GM18951 (cell line): ENCODE results near the gene SLMAP.

Source experiments
- POLR2A ChIP-seq: IDR thresholded peaks from 4 replicates; pipeline ENCODE4 v1.6.1; 2011; ENCODE audit warnings: mild to moderate bottlenecking; ENCODE audit not compliant: insufficient read length, insufficient read depth; ENCODE audit errors: extremely low read depth
- in situ Hi-C: fragments of 300-500 bp; cut with MboI; formaldehyde crosslinking; loops from one replicate; pipeline ENCODE4 v1.12.0; 2022; ENCODE audit warnings: low sequenced_read_pairs, mixed read lengths, inconsistent platforms; ENCODE audit not compliant: unreplicated experiment

Gene SLMAP

GRCh38 chr3:57946970-57947381 is 190.9 kb downstream of the SLMAP start:
- no peak for TF ChIP-seq POLR2A
- in situ Hi-C loops = no loop called here

DNA sequence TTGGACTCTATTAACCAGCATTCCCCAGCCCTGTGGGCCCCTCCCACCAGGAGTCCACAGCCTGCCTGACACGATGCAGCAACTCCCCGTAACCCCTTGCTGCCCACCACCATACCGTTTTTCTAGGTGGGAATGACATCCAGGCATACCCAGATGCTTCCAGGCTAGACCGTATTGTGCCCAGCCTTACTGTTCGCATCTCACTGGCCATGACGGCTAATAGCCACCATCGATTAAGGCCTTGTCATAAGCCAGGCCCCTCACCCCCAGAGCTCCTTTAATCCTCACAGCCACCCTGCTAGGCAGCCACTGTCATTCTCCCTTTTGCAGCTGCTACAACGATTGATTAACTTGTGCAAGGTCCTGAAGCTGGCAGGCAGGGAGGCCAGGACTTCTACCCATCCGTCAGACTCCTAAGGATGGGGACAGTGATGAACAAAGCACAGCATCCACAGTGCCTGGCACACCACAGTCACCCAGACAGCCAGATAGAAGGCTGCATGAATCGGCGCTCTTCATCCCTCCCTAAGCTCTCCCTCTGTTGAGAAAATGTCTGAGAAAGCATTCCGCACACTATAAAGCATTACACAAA is 192.1 kb downstream of the SLMAP start:
- in situ Hi-C loops = no loop called here

DNA sequence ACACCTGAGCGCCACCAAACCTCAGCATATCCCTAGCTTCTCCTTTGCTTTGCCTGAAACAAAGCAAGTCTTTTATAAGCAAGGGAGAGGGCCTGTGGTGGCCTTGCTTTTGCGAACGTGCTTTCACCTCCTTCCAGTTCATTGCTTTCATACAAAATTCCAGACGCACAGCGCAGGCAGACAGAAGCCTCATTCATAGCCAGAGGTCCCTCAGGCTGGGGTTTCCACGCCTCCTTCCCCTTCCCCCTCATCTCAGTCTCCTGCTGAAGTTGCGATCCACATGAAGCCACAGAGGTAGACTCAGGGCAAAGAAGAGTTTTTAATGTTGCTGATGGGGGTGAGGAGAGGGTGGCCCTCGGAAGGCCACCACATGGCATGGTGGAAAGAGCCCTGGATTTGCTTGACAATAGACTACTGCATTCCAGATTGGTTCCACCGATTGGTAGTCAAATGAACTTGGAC is 192.7 kb downstream of the SLMAP start:
- in situ Hi-C loops = no loop called here
- TF ChIP-seq POLR2A = no peak

More for the DNA sequence above, 192.1 kb downstream of the SLMAP start:
- TF ChIP-seq POLR2A = no peak

DNA sequence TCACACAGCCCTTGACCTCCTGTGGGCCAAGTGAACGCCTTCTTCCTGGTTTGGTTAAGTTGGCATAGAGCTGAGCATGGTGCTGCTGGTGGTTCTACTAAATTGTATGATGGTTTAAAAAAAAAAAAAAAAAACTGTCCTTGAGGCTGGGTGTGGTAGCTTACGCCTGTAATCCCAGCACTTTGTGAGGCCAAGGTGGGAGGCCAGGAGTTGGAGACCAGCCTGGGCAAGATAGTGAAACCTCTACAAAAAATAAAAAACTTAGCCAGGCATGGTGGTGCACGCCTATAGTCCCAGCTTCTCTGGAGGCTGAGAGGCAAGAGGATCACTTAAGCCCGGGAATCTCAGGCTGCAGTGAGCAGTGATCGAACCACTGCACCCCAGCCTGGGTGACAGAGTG is 193.2 kb downstream of the SLMAP start:
- no peak for TF ChIP-seq POLR2A
- in situ Hi-C loops = no loop called here

DNA sequence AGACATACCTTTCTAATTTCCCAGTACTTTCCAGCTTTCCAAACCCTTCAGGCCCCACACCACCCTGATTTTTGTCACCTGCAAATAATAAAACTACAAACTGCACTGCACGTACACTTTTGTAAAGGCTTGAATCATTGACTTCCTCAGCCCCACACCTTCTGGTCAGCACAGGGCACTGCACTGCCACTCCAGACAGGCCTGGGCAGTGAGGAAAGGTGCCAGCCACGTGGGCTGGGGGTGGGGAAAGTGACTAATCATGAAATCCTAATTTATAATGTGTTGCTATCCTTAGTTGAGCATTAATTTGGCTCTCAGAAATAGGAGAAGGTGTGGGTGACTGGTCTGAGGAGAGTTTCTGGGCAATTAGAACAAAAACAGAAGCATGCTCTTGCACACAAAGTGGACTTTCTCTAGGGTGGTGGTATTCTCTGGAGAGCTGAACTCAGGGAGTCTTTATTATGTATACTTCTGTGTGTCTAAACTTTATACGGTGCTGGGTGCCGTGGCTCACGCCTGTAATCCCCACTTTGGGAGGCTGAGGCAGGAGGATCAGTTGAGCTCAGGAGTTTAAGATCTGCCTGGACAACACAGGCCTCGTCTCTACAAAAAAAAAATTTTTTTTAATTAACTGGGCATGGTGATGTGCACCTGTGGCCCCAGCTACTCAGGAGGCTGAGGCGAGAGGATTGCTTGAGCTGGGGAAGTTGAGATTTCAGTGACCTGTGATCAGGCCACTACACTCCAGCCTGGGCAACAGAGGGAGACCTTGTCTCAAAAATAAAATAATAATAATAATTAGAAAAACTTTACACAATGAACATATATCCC is 193.9 kb downstream of the SLMAP start:
- in situ Hi-C loops = no loop called here
- TF ChIP-seq POLR2A = no peak

DNA sequence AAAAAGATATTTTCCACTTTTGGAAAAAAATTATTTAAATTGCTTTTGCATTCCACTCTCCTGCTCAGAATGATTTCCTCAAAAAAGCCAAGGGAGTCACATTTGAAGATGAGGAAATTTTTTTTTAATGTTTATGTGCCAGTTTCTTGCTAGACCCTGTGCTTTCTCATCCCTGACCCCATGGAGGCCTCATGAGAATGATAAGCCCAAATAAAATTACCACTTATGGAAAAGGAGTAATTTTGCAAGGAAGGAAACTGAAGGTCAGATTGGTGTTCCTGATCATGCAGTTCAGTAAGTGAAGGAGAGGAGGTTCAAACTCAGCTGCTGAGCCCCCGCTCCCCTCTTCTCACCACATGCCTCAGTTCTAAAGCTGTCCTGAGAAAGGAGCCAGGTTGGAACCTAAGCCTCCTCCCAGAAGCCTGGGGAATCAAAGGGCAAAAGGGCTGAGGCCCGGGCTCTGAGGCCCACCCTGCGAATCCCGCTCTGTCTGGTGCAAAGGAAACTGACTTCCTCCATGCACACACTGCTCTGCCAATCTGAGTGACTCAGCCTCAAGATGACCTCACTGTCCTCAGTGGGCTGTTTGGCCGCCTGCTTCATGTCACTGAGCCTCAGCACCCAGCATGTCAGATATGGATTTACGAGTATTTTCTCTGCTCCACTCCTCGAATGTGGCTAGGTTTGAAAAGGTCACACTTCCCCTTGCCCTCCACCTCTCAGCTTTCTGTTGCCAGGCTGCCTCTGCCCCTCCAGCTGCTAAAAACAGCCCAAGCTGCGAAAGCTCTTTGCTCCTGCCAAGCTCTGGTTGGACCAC is 195.2 kb downstream of the SLMAP start:
- in situ Hi-C loops = no loop called here
- no peak for TF ChIP-seq POLR2A

GRCh38 chr3:57952208-57952631 is 196.1 kb downstream of the SLMAP start:
- TF ChIP-seq POLR2A = no peak

GRCh38 chr3:57952651-57953050 is 196.5 kb downstream of the SLMAP start:
- in situ Hi-C loops = no loop called here
- no peak for TF ChIP-seq POLR2A

More at GRCh38 chr3:57952208-57952631, 196.1 kb downstream of the SLMAP start:
- in situ Hi-C loops = no loop called here

- TF ChIP-seq POLR2A = no peak
- in situ Hi-C loops = no loop called here
Measured at GRCh38 chr3:57953576-57953975, 197.5 kb downstream of the SLMAP start.

- in situ Hi-C loops = no loop called here
- no peak for TF ChIP-seq POLR2A
Measured at GRCh38 chr3:57956119-57956832, 200.2 kb downstream of the SLMAP start.

DNA sequence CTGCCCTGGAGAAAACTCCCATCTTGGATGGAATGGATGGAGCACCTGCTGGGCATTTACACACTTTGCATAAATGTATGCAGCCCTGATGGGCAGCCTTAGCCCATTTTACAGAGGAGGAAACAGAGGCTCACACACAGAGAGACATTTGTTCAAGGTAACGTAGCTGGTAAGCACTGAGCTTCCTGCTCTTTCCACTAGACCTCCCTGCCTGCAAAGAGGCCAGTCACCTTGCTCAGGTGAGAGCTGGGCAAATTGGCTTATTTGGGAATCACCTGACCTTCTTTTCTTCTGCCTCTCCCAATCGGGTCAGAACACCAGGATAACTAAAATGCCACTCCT is 200.7 kb downstream of the SLMAP start:
- no peak for TF ChIP-seq POLR2A
- in situ Hi-C loops = no loop called here

- in situ Hi-C loops = no loop called here
Measured at GRCh38 chr3:57957824-57958223, 201.7 kb downstream of the SLMAP start.

GRCh38 chr3:57958642-57959422 is 202.7 kb downstream of the SLMAP start:
- in situ Hi-C loops = no loop called here
- no peak for TF ChIP-seq POLR2A

More at GRCh38 chr3:57957824-57958223, 201.7 kb downstream of the SLMAP start:
- TF ChIP-seq POLR2A = no peak
